Glutamatergic neuron (in vitro differentiated cells): ENCODE measurements around the gene MIA2. TPM values are rescaled to one million over a fixed set of nuclear protein-coding genes. Genes with fewer than 3 reads are reported as not detected.

Experiments
- DNase-seq: peaks from one replicate; pipeline ENCODE4 v3.0.0; 2022
- H3K27ac Mint-ChIP-seq: one replicate; pipeline ENCODE4 v1.8.0; 2020; ENCODE audit warnings: mild to moderate bottlenecking, mixed read lengths, inconsistent platforms; ENCODE audit not compliant: unreplicated experiment
- H3K27me3 Mint-ChIP-seq: one replicate; pipeline ENCODE4 v1.8.0; 2020; ENCODE audit warnings: mild to moderate bottlenecking, moderate library complexity, mixed read lengths, inconsistent platforms; ENCODE audit not compliant: unreplicated experiment
- H3K36me3 Mint-ChIP-seq: one replicate; pipeline ENCODE4 v1.8.0; 2020; ENCODE audit warnings: mild to moderate bottlenecking, mixed read lengths, inconsistent platforms; ENCODE audit not compliant: unreplicated experiment
- H3K4me1 Mint-ChIP-seq: one replicate; pipeline ENCODE4 v1.8.0; 2020; ENCODE audit warnings: mild to moderate bottlenecking, low read depth, mixed read lengths, inconsistent platforms; ENCODE audit not compliant: unreplicated experiment
- H3K4me3 Mint-ChIP-seq: one replicate; pipeline ENCODE4 v1.8.0; 2020; ENCODE audit warnings: mild to moderate bottlenecking, mixed read lengths, inconsistent platforms; ENCODE audit not compliant: unreplicated experiment
- H3K9me3 Mint-ChIP-seq: one replicate; pipeline ENCODE4 v1.8.0; 2020; ENCODE audit warnings: mild to moderate bottlenecking, moderate library complexity, mixed read lengths, inconsistent platforms; ENCODE audit not compliant: unreplicated experiment
- total RNA-seq: library from RNA; stranded (reverse); fragmentation: NEBNext Ultra II Directional; extraction: Animal tissue kit (Norgen Biotek cat#: 25700); gene quantifications from one replicate; pipeline ENCODE4 v1.2.1, GENCODE V29; 2021; ENCODE audit not compliant: unreplicated experiment
- TF ChIP-seq, protein P1 (sequence below): fragments of 200-600 bp; sonication (generic); IDR thresholded peaks from one replicate; pipeline ENCODE4 v1.5.0; 2021; ENCODE audit not compliant: partially characterized antibody, unreplicated experiment

The MIA2 gene
- total RNA-seq, 1 donor from 2014 or later, result 9.7 TPM

DNA sequence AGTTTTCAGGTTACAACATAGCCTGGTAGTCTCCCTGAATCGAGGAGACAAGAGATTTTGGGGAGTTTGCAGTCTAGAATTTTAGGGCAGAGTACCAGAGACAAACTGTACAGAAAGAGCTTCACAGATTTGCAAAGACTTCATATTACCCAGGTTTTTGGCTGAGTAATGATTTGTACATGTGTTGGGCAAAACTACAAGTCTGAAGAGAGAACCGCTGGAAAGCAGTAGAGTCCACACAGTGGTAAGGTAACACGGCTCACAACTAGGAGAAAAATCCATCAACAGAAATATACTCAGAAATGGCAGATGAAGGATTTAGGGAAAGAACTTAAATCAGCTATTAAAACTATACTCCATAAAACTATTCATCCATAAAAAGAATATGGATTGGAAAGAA is 172.8 kb downstream of the MIA2 start:
- Mint-ChIP-seq H3K4me1 (no peaks in the 10 kb centered on the region), H3K36me3 (peaks cover 12% of the 10 kb centered on the region), H3K27me3 (no peaks in the 10 kb centered on the region), H3K9me3 (peaks cover 3% of the 10 kb centered on the region), H3K27ac (no peak overlapping the region), H3K4me3 (no peak overlapping the region)
- TF ChIP-seq, protein P1, sequence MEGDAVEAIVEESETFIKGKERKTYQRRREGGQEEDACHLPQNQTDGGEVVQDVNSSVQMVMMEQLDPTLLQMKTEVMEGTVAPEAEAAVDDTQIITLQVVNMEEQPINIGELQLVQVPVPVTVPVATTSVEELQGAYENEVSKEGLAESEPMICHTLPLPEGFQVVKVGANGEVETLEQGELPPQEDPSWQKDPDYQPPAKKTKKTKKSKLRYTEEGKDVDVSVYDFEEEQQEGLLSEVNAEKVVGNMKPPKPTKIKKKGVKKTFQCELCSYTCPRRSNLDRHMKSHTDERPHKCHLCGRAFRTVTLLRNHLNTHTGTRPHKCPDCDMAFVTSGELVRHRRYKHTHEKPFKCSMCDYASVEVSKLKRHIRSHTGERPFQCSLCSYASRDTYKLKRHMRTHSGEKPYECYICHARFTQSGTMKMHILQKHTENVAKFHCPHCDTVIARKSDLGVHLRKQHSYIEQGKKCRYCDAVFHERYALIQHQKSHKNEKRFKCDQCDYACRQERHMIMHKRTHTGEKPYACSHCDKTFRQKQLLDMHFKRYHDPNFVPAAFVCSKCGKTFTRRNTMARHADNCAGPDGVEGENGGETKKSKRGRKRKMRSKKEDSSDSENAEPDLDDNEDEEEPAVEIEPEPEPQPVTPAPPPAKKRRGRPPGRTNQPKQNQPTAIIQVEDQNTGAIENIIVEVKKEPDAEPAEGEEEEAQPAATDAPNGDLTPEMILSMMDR, result no peak
- no peak for DNase-seq

DNA sequence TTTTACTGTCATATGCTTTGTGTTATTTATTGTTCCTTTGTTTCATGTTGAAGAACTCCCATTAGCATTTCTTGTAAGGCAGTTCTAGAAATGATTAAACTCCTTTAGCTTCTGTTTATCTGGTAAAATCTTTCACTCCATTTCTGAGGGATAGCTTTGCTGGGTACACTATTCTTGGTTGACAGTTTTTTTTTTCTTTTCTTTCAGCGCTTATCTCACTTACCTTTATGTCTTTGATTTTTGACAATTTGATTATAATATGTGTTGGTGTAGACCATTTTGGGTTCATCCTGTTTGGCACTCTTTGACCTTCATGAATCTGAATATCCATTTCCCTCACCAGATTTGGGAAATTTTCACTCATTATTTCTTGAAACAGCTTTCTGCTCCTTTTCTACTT is 182.4 kb downstream of the MIA2 start:
- no peak for DNase-seq
- no peaks in the 10 kb centered on the region for H3K27me3 Mint-ChIP-seq
- H3K27ac Mint-ChIP-seq, result no peak overlapping the region
- H3K4me1 Mint-ChIP-seq, result no peaks in the 10 kb centered on the region
- TF ChIP-seq, protein P1, result no peak
- H3K36me3 Mint-ChIP-seq, result peaks cover 29% of the 10 kb centered on the region
- no peak overlapping the region for H3K4me3 Mint-ChIP-seq
- peaks cover 8% of the 10 kb centered on the region for H3K9me3 Mint-ChIP-seq

DNA sequence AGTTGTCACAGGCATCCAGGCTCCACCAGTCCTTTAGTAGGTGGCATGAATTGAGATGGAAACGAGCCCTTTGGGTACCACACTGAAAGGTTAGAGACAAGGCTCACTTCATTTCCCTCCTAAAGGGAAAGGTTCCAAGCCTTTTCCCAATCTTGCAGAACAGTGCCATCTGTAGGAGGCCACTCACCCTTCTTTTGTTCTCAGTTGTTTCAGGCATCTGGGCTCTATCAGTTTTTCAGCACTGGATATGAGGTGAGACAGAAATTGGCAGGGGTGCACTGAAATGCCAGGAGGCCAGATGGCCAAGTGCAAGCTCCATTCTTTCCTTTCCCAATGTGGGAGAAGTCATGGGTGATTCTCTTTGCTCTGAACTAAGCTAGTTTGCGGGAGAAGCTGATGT is 183.3 kb downstream of the MIA2 start:
- peaks cover 8% of the 10 kb centered on the region for H3K9me3 Mint-ChIP-seq
- H3K36me3 Mint-ChIP-seq, result peaks cover 26% of the 10 kb centered on the region
- DNase-seq, result no peak
- TF ChIP-seq, protein P1, result no peak
- no peaks in the 10 kb centered on the region for H3K4me1 Mint-ChIP-seq
- no peak overlapping the region for H3K4me3 Mint-ChIP-seq
- no peak overlapping the region for H3K27ac Mint-ChIP-seq
- no peaks in the 10 kb centered on the region for H3K27me3 Mint-ChIP-seq

- Mint-ChIP-seq H3K36me3 (peaks cover 15% of the 10 kb centered on the region), H3K4me3 (no peak overlapping the region), H3K27me3 (no peaks in the 10 kb centered on the region), H3K4me1 (peaks cover 2% of the 10 kb centered on the region), H3K9me3 (peaks cover 8% of the 10 kb centered on the region), H3K27ac (no peak overlapping the region)
- TF ChIP-seq, protein P1, result no peak
- DNase-seq, result no peak
Observed at GRCh38 chr14:39419272-39419671, 185.6 kb downstream of the MIA2 start.

DNA sequence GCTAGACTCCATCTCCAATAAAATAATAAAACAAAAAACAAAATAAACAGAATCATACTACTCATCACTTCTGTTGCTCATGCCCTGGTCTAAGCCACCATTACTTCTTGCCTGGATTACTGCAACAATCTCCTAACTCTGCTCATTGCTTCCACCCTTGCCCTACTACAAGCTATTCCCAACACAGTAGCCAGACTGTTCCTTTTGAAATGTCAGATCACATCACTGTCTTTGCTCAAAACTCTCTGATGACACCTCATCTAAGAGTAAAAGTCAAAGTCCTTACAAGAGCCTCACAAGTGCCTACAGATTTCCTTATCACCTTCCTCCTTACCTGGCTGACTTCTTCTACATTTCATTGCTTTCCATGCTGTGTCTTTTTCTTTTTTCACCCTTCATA is 188.5 kb downstream of the MIA2 start:
- TF ChIP-seq, protein P1, result no peak
- Mint-ChIP-seq H3K4me3 (no peak overlapping the region), H3K9me3 (no peaks in the 10 kb centered on the region), H3K27ac (no peak overlapping the region), H3K4me1 (peaks cover 8% of the 10 kb centered on the region), H3K27me3 (no peaks in the 10 kb centered on the region), H3K36me3 (no peaks in the 10 kb centered on the region)
- no peak for DNase-seq
